CD8-positive, alpha-beta memory T cell (primary cell): ENCODE measurements around the gene CFAP100. TPM values are rescaled to one million over a fixed set of nuclear protein-coding genes. Genes with fewer than 3 reads are reported as not detected.
A peak's percentile ranks its signal among the peaks of the same experiment; 100 is the strongest.

Experiments
- CTCF ChIA-PET: fragments of 350-600 bp; sonication (Branson Sonifier 250); formaldehyde crosslinking; loops from one replicate; lab custom pipeline; 2021; ENCODE audit warnings: antibody characterized with exemption; lab: Charles Lee
- POLR2A ChIA-PET: fragments of 350-600 bp; sonication (Branson Sonifier 250); formaldehyde crosslinking; loops from one replicate; lab custom pipeline; 2021; ENCODE audit warnings: antibody characterized with exemption; lab: Charles Lee
- DNase-seq, 5 donors: peaks; one replicate each; pipeline versions ENCODE4 v3.0.0 to v3.0.0-alpha.2; 2020 to 2022; ENCODE audit warnings: mixed read lengths in 1 of 5
- H3K27ac ChIP-seq: one replicate; pipeline ENCODE4 v1.7.0; 2013; ENCODE audit warnings: low read depth, mild to moderate bottlenecking, low read length, moderate library complexity
- H3K27me3 ChIP-seq: 2 replicates; pipeline ENCODE4 v1.7.0; 2013; ENCODE audit warnings: low read length, mild to moderate bottlenecking; ENCODE audit not compliant: insufficient read depth, poor library complexity, severe bottlenecking
- H3K36me3 ChIP-seq: 2 replicates; pipeline ENCODE4 v1.7.0; 2013; ENCODE audit warnings: mild to moderate bottlenecking, low read length, moderate library complexity; ENCODE audit not compliant: insufficient read depth
- H3K4me1 ChIP-seq: 2 replicates; pipeline ENCODE4 v1.7.0; 2013; ENCODE audit warnings: mild to moderate bottlenecking, low read length, moderate library complexity; ENCODE audit not compliant: insufficient read depth
- H3K4me3 ChIP-seq: 2 replicates; pipeline ENCODE4 v1.7.0; 2013; ENCODE audit warnings: mild to moderate bottlenecking, low read length
- H3K9me3 ChIP-seq: 2 replicates; pipeline ENCODE4 v1.7.0; 2013; ENCODE audit warnings: mild to moderate bottlenecking, low read length
- H3K27ac Mint-ChIP-seq, 8 donors: one replicate each; pipeline ENCODE4 v1.8.0; 2020 to 2021; ENCODE audit warnings: mixed read lengths in 8 of 8, mild to moderate bottlenecking in 6 of 8, inconsistent platforms in 3 of 8, moderate library complexity in 3 of 8
- H3K27me3 Mint-ChIP-seq, 2 donors: one replicate each; pipeline ENCODE4 v1.8.0; 2020 to 2021; ENCODE audit warnings: mixed read lengths in 2 of 2, mild to moderate bottlenecking in 1 of 2, moderate library complexity in 1 of 2
- H3K36me3 Mint-ChIP-seq, 3 donors: one replicate each; pipeline ENCODE4 v1.8.0; 2020 to 2021; ENCODE audit warnings: mixed read lengths in 3 of 3, inconsistent platforms in 1 of 3, mild to moderate bottlenecking in 1 of 3
- H3K4me1 Mint-ChIP-seq, 3 donors: one replicate each; pipeline ENCODE4 v1.8.0; 2020 to 2021; ENCODE audit warnings: mixed read lengths in 3 of 3, inconsistent platforms in 1 of 3, mild to moderate bottlenecking in 1 of 3
- H3K4me3 Mint-ChIP-seq, 7 donors: one replicate each; pipeline ENCODE4 v1.8.0; 2020 to 2021; ENCODE audit warnings: mixed read lengths in 7 of 7, mild to moderate bottlenecking in 6 of 7, moderate library complexity in 4 of 7, inconsistent platforms in 2 of 7
- H3K9me3 Mint-ChIP-seq, 5 donors: one replicate each; pipeline ENCODE4 v1.8.0; 2020 to 2022; ENCODE audit warnings: mixed read lengths in 5 of 5, mild to moderate bottlenecking in 3 of 5, moderate library complexity in 2 of 5, inconsistent platforms in 1 of 5
- polyA plus RNA-seq: library from polyadenylated mRNA; unstranded; fragments of 300-500 nt; fragmentation: Illumina TruSeq; gene quantifications from one replicate; pipeline ENCODE4 v1.2.3, GENCODE V29; 2021
- total RNA-seq, 2 experiments: library from RNA; stranded (reverse); gene quantifications; one replicate each; pipeline ENCODE4 v1.2.3, GENCODE V29; 2021

The CFAP100 gene
- total and polyA plus RNA-seq, 3 experiments from 2014 or later = not detected

- H3K27ac Mint-ChIP-seq = no peak overlapping the region
- POLR2A ChIA-PET = no interaction called here
- Histone ChIP-seq H3K27me3 (peaks cover 4% of the 10 kb centered on the region), H3K9me3 (no peaks in the 10 kb centered on the region), H3K36me3 (no peaks in the 10 kb centered on the region), H3K27ac (no peak overlapping the region), H3K4me3 (no peak overlapping the region), H3K4me1 (no peaks in the 10 kb centered on the region)
- H3K36me3 Mint-ChIP-seq = no peaks in the 10 kb centered on the region
- peaks cover 26 to 72% of the 10 kb centered on the region in 2 donors for H3K27me3 Mint-ChIP-seq
- no peak for DNase-seq
- H3K4me3 Mint-ChIP-seq = no peak overlapping the region
- CTCF ChIA-PET = no interaction called here
- peaks cover 0 to 10% (median 7%) of the 10 kb centered on the region in 3 donors for H3K4me1 Mint-ChIP-seq
- peaks cover 0 to 2% (median 0%) of the 10 kb centered on the region in 5 donors for H3K9me3 Mint-ChIP-seq
Measured at GRCh38 chr3:126390201-126390600, 4.5 kb upstream of the CFAP100 start.

- Histone ChIP-seq H3K4me3 (no peak overlapping the region), H3K27ac (no peak overlapping the region), H3K4me1 (no peaks in the 10 kb centered on the region), H3K27me3 (peaks cover 4% of the 10 kb centered on the region), H3K36me3 (no peaks in the 10 kb centered on the region), H3K9me3 (no peaks in the 10 kb centered on the region)
- H3K27ac Mint-ChIP-seq = peak overlapping the region in 1 of 8 donors; percentile 58
- H3K4me3 Mint-ChIP-seq = peak overlapping the region in 1 of 7 donors; percentile 73
- no peaks in the 10 kb centered on the region for H3K36me3 Mint-ChIP-seq
- DNase-seq = no peak
- POLR2A ChIA-PET = no interaction called here
- H3K4me1 Mint-ChIP-seq = peaks cover 0 to 10% (median 7%) of the 10 kb centered on the region in 3 donors
- peaks cover 0 to 2% (median 0%) of the 10 kb centered on the region in 5 donors for H3K9me3 Mint-ChIP-seq
- CTCF ChIA-PET = no interaction called here
- peaks cover 31 to 74% of the 10 kb centered on the region in 2 donors for H3K27me3 Mint-ChIP-seq
Measured at GRCh38 chr3:126390751-126391150, 4.0 kb upstream of the CFAP100 start.

GRCh38 chr3:126391631-126392030 is 3.1 kb upstream of the CFAP100 start:
- ChIA-PET CTCF (no interaction called here), POLR2A (no interaction called here)
- H3K4me1 Mint-ChIP-seq = peaks cover 0 to 10% (median 7%) of the 10 kb centered on the region in 3 donors
- no peak overlapping the region for H3K4me3 Mint-ChIP-seq
- no peaks in the 10 kb centered on the region for H3K36me3 ChIP-seq
- H3K9me3 Mint-ChIP-seq = peaks cover 0 to 2% (median 0%) of the 10 kb centered on the region in 5 donors
- no peaks in the 10 kb centered on the region for H3K9me3 ChIP-seq
- H3K4me3 ChIP-seq = no peak overlapping the region
- no peaks in the 10 kb centered on the region for H3K36me3 Mint-ChIP-seq
- peaks cover 34 to 71% of the 10 kb centered on the region in 2 donors for H3K27me3 Mint-ChIP-seq
- H3K27ac ChIP-seq = no peak overlapping the region
- H3K27ac Mint-ChIP-seq = no peak overlapping the region
- H3K4me1 ChIP-seq = no peaks in the 10 kb centered on the region
- peaks cover 4% of the 10 kb centered on the region for H3K27me3 ChIP-seq
- no peak for DNase-seq

GRCh38 chr3:126392246-126392645 is 2.5 kb upstream of the CFAP100 start:
- Histone ChIP-seq H3K36me3 (no peaks in the 10 kb centered on the region), H3K27me3 (peaks cover 4% of the 10 kb centered on the region), H3K9me3 (no peaks in the 10 kb centered on the region), H3K4me3 (no peak overlapping the region), H3K27ac (no peak overlapping the region), H3K4me1 (no peaks in the 10 kb centered on the region)
- H3K9me3 Mint-ChIP-seq = peaks cover 0 to 2% (median 0%) of the 10 kb centered on the region in 5 donors
- ChIA-PET CTCF (no interaction called here), POLR2A (no interaction called here)
- no peak overlapping the region for H3K27ac Mint-ChIP-seq
- peaks cover 34 to 68% of the 10 kb centered on the region in 2 donors for H3K27me3 Mint-ChIP-seq
- H3K36me3 Mint-ChIP-seq = no peaks in the 10 kb centered on the region
- no peak overlapping the region for H3K4me3 Mint-ChIP-seq
- DNase-seq = no peak
- H3K4me1 Mint-ChIP-seq = peaks cover 0 to 10% (median 7%) of the 10 kb centered on the region in 3 donors

- Mint-ChIP-seq H3K4me1 (peaks cover 0 to 10% (median 7%) of the 10 kb centered on the region in 3 donors), H3K27me3 (peaks cover 39 to 64% of the 10 kb centered on the region in 2 donors)
- CTCF ChIA-PET = no interaction called here
Measured at GRCh38 chr3:126393563-126393962, 1.1 kb upstream of the CFAP100 start.

GRCh38 chr3:126394977-126395321 is 240 bp downstream of the CFAP100 start:
- Histone ChIP-seq H3K4me1 (no peaks in the 10 kb centered on the region), H3K36me3 (no peaks in the 10 kb centered on the region), H3K27me3 (peaks cover 4% of the 10 kb centered on the region), H3K9me3 (no peaks in the 10 kb centered on the region), H3K27ac (no peak overlapping the region), H3K4me3 (no peak overlapping the region)
- ChIA-PET CTCF (interaction anchor here (0.6 kb wide), 1 partner anchor 1766 kb away, joined by 4 read pairs; no protein-coding TSS in a partner anchor), POLR2A (no interaction called here)
- Mint-ChIP-seq H3K9me3 (no peaks in the 10 kb centered on the region), H3K27ac (no peak overlapping the region), H3K36me3 (no peaks in the 10 kb centered on the region), H3K27me3 (peaks cover 32 to 58% of the 10 kb centered on the region in 2 donors), H3K4me1 (peaks cover 0 to 5% (median under 1%) of the 10 kb centered on the region in 3 donors), H3K4me3 (no peak overlapping the region)
- no peak for DNase-seq

More at GRCh38 chr3:126393563-126393962, 1.1 kb upstream of the CFAP100 start:
- POLR2A ChIA-PET = no interaction called here
- no peak overlapping the region for H3K4me3 Mint-ChIP-seq
- no peaks in the 10 kb centered on the region for H3K9me3 Mint-ChIP-seq
- H3K27ac ChIP-seq = no peak overlapping the region
- peaks cover 4% of the 10 kb centered on the region for H3K27me3 ChIP-seq
- DNase-seq = no peak
- H3K36me3 Mint-ChIP-seq = no peaks in the 10 kb centered on the region
- H3K4me1 ChIP-seq = no peaks in the 10 kb centered on the region
- H3K9me3 ChIP-seq = no peaks in the 10 kb centered on the region
- no peaks in the 10 kb centered on the region for H3K36me3 ChIP-seq
- no peak overlapping the region for H3K27ac Mint-ChIP-seq
- H3K4me3 ChIP-seq = no peak overlapping the region

- peaks cover 24 to 47% of the 10 kb centered on the region in 2 donors for H3K27me3 Mint-ChIP-seq
- POLR2A ChIA-PET = no interaction called here
- no peak overlapping the region for H3K27ac Mint-ChIP-seq
- Histone ChIP-seq H3K27ac (no peak overlapping the region), H3K4me3 (no peak overlapping the region), H3K36me3 (no peaks in the 10 kb centered on the region), H3K4me1 (no peaks in the 10 kb centered on the region), H3K9me3 (no peaks in the 10 kb centered on the region), H3K27me3 (peaks cover 4% of the 10 kb centered on the region)
- no peaks in the 10 kb centered on the region for H3K36me3 Mint-ChIP-seq
- CTCF ChIA-PET = no interaction called here
- H3K4me1 Mint-ChIP-seq = no peaks in the 10 kb centered on the region
- H3K4me3 Mint-ChIP-seq = no peak overlapping the region
- H3K9me3 Mint-ChIP-seq = no peaks in the 10 kb centered on the region
- no peak for DNase-seq
Measured at GRCh38 chr3:126395846-126396513, 1.3 kb downstream of the CFAP100 start.

- Mint-ChIP-seq H3K27ac (no peak overlapping the region), H3K36me3 (no peaks in the 10 kb centered on the region), H3K4me1 (no peaks in the 10 kb centered on the region), H3K9me3 (peaks cover 0 to 1% (median 0%) of the 10 kb centered on the region in 5 donors), H3K27me3 (peaks cover 26 to 46% of the 10 kb centered on the region in 2 donors), H3K4me3 (no peak overlapping the region)
- H3K36me3 ChIP-seq = no peaks in the 10 kb centered on the region
- DNase-seq = no peak
- H3K4me3 ChIP-seq = no peak overlapping the region
- no peak overlapping the region for H3K27ac ChIP-seq
- ChIA-PET CTCF (no interaction called here), POLR2A (no interaction called here)
- H3K27me3 ChIP-seq = peaks cover 4% of the 10 kb centered on the region
- H3K9me3 ChIP-seq = no peaks in the 10 kb centered on the region
- H3K4me1 ChIP-seq = no peaks in the 10 kb centered on the region
Measured at GRCh38 chr3:126396536-126396935, 1.8 kb downstream of the CFAP100 start.
